ENCODE measurements around the gene NPAS3. TPM values are rescaled to one million over a fixed set of nuclear protein-coding genes. Genes with fewer than 3 reads are reported as not detected.

The NPAS3 gene
- total RNA-seq, 2 experiments from 2014 or later = not detected

- Mint-ChIP-seq H3K36me3 (no peaks in the 10 kb centered on the region), H3K4me3 (no peak overlapping the region), H3K9me3 (no peaks in the 10 kb centered on the region), H3K27me3 (no peaks in the 10 kb centered on the region), H3K4me1 (ENCODE audit: low read depth) (no peaks in the 10 kb centered on the region), H3K27ac (no peak overlapping the region)
- DNase-seq = no peak
- intact Hi-C loops (cut with micrococcal nuclease) = no loop called here
- ChIA-PET CTCF (no interaction called here), POLR2A (no interaction called here)
These were observed 293.4 kb downstream of the NPAS3 start for GRCh38 chr14:33232031-33232430.

GRCh38 chr14:33237115-33237740, 298.5 kb downstream of the NPAS3 start:
- Mint-ChIP-seq H3K27me3 (no peaks in the 10 kb centered on the region), H3K9me3 (no peaks in the 10 kb centered on the region), H3K4me3 (no peak overlapping the region), H3K36me3 (no peaks in the 10 kb centered on the region), H3K27ac (no peak overlapping the region), H3K4me1 (ENCODE audit: low read depth) (no peaks in the 10 kb centered on the region)
- ChIA-PET CTCF (no interaction called here), POLR2A (no interaction called here)
- no peak for DNase-seq
- intact Hi-C loops (cut with micrococcal nuclease) = no loop called here

GRCh38 chr14:33239465-33239864, 300.8 kb downstream of the NPAS3 start:
- CTCF ChIA-PET = interaction anchor here (0.6 kb wide), 1 partner anchor 8 kb away, joined by 3 read pairs; no protein-coding TSS in a partner anchor
- no peak for DNase-seq
- Mint-ChIP-seq H3K4me1 (ENCODE audit: low read depth) (no peaks in the 10 kb centered on the region), H3K27me3 (no peaks in the 10 kb centered on the region), H3K4me3 (no peak overlapping the region), H3K9me3 (no peaks in the 10 kb centered on the region), H3K27ac (no peak overlapping the region), H3K36me3 (no peaks in the 10 kb centered on the region)
- POLR2A ChIA-PET = no interaction called here
- intact Hi-C loops (cut with micrococcal nuclease) = no loop called here

- CTCF ChIA-PET = interaction anchor here (0.7 kb wide), 1 partner anchor 1065 kb away, joined by 3 read pairs; no protein-coding TSS in a partner anchor
- POLR2A ChIA-PET = no interaction called here
- Mint-ChIP-seq H3K9me3 (no peaks in the 10 kb centered on the region), H3K27me3 (no peaks in the 10 kb centered on the region), H3K36me3 (no peaks in the 10 kb centered on the region), H3K4me1 (ENCODE audit: low read depth) (no peaks in the 10 kb centered on the region), H3K4me3 (no peak overlapping the region), H3K27ac (no peak overlapping the region)
- no peak for DNase-seq
- intact Hi-C loops (cut with micrococcal nuclease) = no loop called here
These were observed 301.8 kb downstream of the NPAS3 start for GRCh38 chr14:33240466-33240865.

- H3K27me3 Mint-ChIP-seq = no peaks in the 10 kb centered on the region
- CTCF ChIA-PET = no interaction called here
- no peak overlapping the region for H3K27ac Mint-ChIP-seq
- no peaks in the 10 kb centered on the region for H3K9me3 Mint-ChIP-seq
- intact Hi-C loops (cut with micrococcal nuclease) = no loop called here
- H3K4me1 Mint-ChIP-seq (ENCODE audit: low read depth) = no peaks in the 10 kb centered on the region
- no peak overlapping the region for H3K4me3 Mint-ChIP-seq
- H3K36me3 Mint-ChIP-seq = no peaks in the 10 kb centered on the region
- DNase-seq = no peak
- POLR2A ChIA-PET = no interaction called here
These were observed 302.7 kb downstream of the NPAS3 start for GRCh38 chr14:33241331-33241730.

GRCh38 chr14:33249233-33249820, 310.6 kb downstream of the NPAS3 start:
- no peak overlapping the region for H3K4me3 Mint-ChIP-seq
- H3K27me3 Mint-ChIP-seq = no peaks in the 10 kb centered on the region
- H3K4me1 Mint-ChIP-seq (ENCODE audit: low read depth) = no peaks in the 10 kb centered on the region
- intact Hi-C loops (cut with micrococcal nuclease) = no loop called here
- H3K36me3 Mint-ChIP-seq = no peaks in the 10 kb centered on the region
- ChIA-PET POLR2A (no interaction called here), CTCF (no interaction called here)
- H3K9me3 Mint-ChIP-seq = no peaks in the 10 kb centered on the region
- no peak overlapping the region for H3K27ac Mint-ChIP-seq
- DNase-seq = no peak

GRCh38 chr14:33250963-33251362, 312.3 kb downstream of the NPAS3 start:
- ChIA-PET POLR2A (no interaction called here), CTCF (no interaction called here)
- Mint-ChIP-seq H3K27me3 (no peaks in the 10 kb centered on the region), H3K4me3 (no peak overlapping the region), H3K27ac (no peak overlapping the region), H3K4me1 (ENCODE audit: low read depth) (no peaks in the 10 kb centered on the region), H3K9me3 (no peaks in the 10 kb centered on the region), H3K36me3 (no peaks in the 10 kb centered on the region)
- intact Hi-C loops (cut with micrococcal nuclease) = no loop called here
- no peak for DNase-seq

GRCh38 chr14:33254342-33254741, 315.7 kb downstream of the NPAS3 start:
- no peak overlapping the region for H3K27ac Mint-ChIP-seq
- CTCF ChIA-PET = no interaction called here
- H3K36me3 Mint-ChIP-seq = no peaks in the 10 kb centered on the region
- no peaks in the 10 kb centered on the region for H3K4me1 Mint-ChIP-seq (ENCODE audit: low read depth)
- no peak overlapping the region for H3K4me3 Mint-ChIP-seq
- POLR2A ChIA-PET = no interaction called here
- no peaks in the 10 kb centered on the region for H3K9me3 Mint-ChIP-seq
- intact Hi-C loops (cut with micrococcal nuclease) = no loop called here
- H3K27me3 Mint-ChIP-seq = no peaks in the 10 kb centered on the region
- DNase-seq = no peak

GRCh38 chr14:33254861-33255395, 316.2 kb downstream of the NPAS3 start:
- ChIA-PET CTCF (no interaction called here), POLR2A (no interaction called here)
- H3K4me1 Mint-ChIP-seq (ENCODE audit: low read depth) = no peaks in the 10 kb centered on the region
- no peaks in the 10 kb centered on the region for H3K9me3 Mint-ChIP-seq
- no peak for DNase-seq
- intact Hi-C loops (cut with micrococcal nuclease) = no loop called here
- no peaks in the 10 kb centered on the region for H3K36me3 Mint-ChIP-seq
- no peaks in the 10 kb centered on the region for H3K27me3 Mint-ChIP-seq
- H3K27ac Mint-ChIP-seq = no peak overlapping the region
- no peak overlapping the region for H3K4me3 Mint-ChIP-seq

GRCh38 chr14:33257796-33258195, 319.1 kb downstream of the NPAS3 start:
- CTCF ChIA-PET = no interaction called here
- intact Hi-C loops (cut with micrococcal nuclease) = no loop called here
- Mint-ChIP-seq H3K36me3 (no peaks in the 10 kb centered on the region), H3K27ac (no peak overlapping the region), H3K4me3 (no peak overlapping the region), H3K4me1 (ENCODE audit: low read depth) (no peaks in the 10 kb centered on the region), H3K27me3 (no peaks in the 10 kb centered on the region), H3K9me3 (peaks cover 2% of the 10 kb centered on the region)
- no peak for DNase-seq
- POLR2A ChIA-PET = no interaction called here

GRCh38 chr14:33259764-33260163, 321.1 kb downstream of the NPAS3 start:
- Mint-ChIP-seq H3K36me3 (no peaks in the 10 kb centered on the region), H3K27ac (no peak overlapping the region), H3K9me3 (peaks cover 2% of the 10 kb centered on the region), H3K4me3 (no peak overlapping the region), H3K4me1 (ENCODE audit: low read depth) (no peaks in the 10 kb centered on the region), H3K27me3 (no peaks in the 10 kb centered on the region)
- POLR2A ChIA-PET = no interaction called here
- DNase-seq = no peak
- CTCF ChIA-PET = no interaction called here
- intact Hi-C loops (cut with micrococcal nuclease) = no loop called here

- CTCF ChIA-PET = no interaction called here
- no peak for DNase-seq
- H3K4me1 Mint-ChIP-seq (ENCODE audit: low read depth) = no peaks in the 10 kb centered on the region
These were observed 332.5 kb downstream of the NPAS3 start for GRCh38 chr14:33271216-33271615.

GRCh38 chr14:33271891-33272290, 333.2 kb downstream of the NPAS3 start:
- ChIA-PET CTCF (no interaction called here), POLR2A (no interaction called here)

More at GRCh38 chr14:33271216-33271615, 332.5 kb downstream of the NPAS3 start:
- POLR2A ChIA-PET = no interaction called here
- Mint-ChIP-seq H3K9me3 (no peaks in the 10 kb centered on the region), H3K36me3 (no peaks in the 10 kb centered on the region), H3K27me3 (no peaks in the 10 kb centered on the region), H3K4me3 (no peak overlapping the region), H3K27ac (no peak overlapping the region)
- intact Hi-C loops (cut with micrococcal nuclease) = no loop called here

More at GRCh38 chr14:33271891-33272290, 333.2 kb downstream of the NPAS3 start:
- intact Hi-C loops (cut with micrococcal nuclease) = no loop called here
- Mint-ChIP-seq H3K4me1 (ENCODE audit: low read depth) (no peaks in the 10 kb centered on the region), H3K36me3 (no peaks in the 10 kb centered on the region), H3K27ac (no peak overlapping the region), H3K9me3 (no peaks in the 10 kb centered on the region), H3K4me3 (no peak overlapping the region), H3K27me3 (no peaks in the 10 kb centered on the region)
- no peak for DNase-seq

Measured in activated CD4-positive, alpha-beta memory T cell treated with anti-CD3 and anti-CD28 coated beads for 36 hours (primary cell).